ENCODE results near the gene SH2D6.

SH2D6 gene

GRCh38 chr2:85418132-85419008 lies at the start of gene SH2D6:
SH2D6 (plus strand) TSS chr2:85418714; CDS start chr2:85429466, 10,752 bp downstream.
- Histone ChIP-seq H3K4me2 (ENCODE audit: low read depth, low read length, poor library complexity, severe bottlenecking) (peak within 1 kb of the TSS; percentile 77), H4K20me1 (ENCODE audit: low read depth, low read length) (no peaks in the 10 kb centered on the region), H3K27ac (ENCODE audit: low read depth, low read length) (peak within 1 kb of the TSS; percentile 71), H3K36me3 (ENCODE audit: low read length) (no peaks in the 10 kb centered on the region), H2AFZ (ENCODE audit: low read depth, low read length, severe bottlenecking) (peak within 1 kb of the TSS; percentile 93), H3K79me2 (ENCODE audit: insufficient read depth, low read length) (no peaks in the 10 kb centered on the region), H3K27me3 (ENCODE audit: low read length) (no peaks in the 10 kb centered on the region), H3K9me3 (ENCODE audit: insufficient read depth, low read length) (no peaks in the 10 kb centered on the region), H3K4me3 (ENCODE audit: insufficient read depth, low read length, poor library complexity, severe bottlenecking) (peak within 1 kb of the TSS; percentile 63), H3F3A (ENCODE audit: insufficient read depth) (peaks cover 9% of the 10 kb centered on the region; the same call in 1 of the 2 replicates), H3K9me2 (replicated peaks; ENCODE audit: insufficient read depth, low read length) (no peaks in the 10 kb centered on the region), H3K9ac (ENCODE audit: low read length) (peak within 1 kb of the TSS; percentile 76)
- TF ChIP-seq CTCF (IDR thresholded peaks at IDR 0.05; ENCODE audit: insufficient read depth, low read length, poor library complexity, severe bottlenecking) = no peak
- TF ChIP-seq EZH2phosphoT487 (conservative IDR thresholded peaks at IDR 0.05; ENCODE audit: low read length) = no peak

- no peak overlapping the region for H3K27ac ChIP-seq (ENCODE audit: low read depth, low read length)
- H3K27me3 ChIP-seq (ENCODE audit: low read length) = no peaks in the 10 kb centered on the region
- no peaks in the 10 kb centered on the region for H3K36me3 ChIP-seq (ENCODE audit: low read length)
- H3K9ac ChIP-seq (ENCODE audit: low read length) = no peak overlapping the region
- H4K20me1 ChIP-seq (ENCODE audit: low read depth, low read length) = no peaks in the 10 kb centered on the region
- no peak overlapping the region for H3K4me3 ChIP-seq (ENCODE audit: insufficient read depth, low read length, poor library complexity, severe bottlenecking)
- H3K79me2 ChIP-seq (ENCODE audit: insufficient read depth, low read length) = no peaks in the 10 kb centered on the region
- H3K9me2 ChIP-seq (replicated peaks; ENCODE audit: insufficient read depth, low read length) = no peaks in the 10 kb centered on the region
- no peak overlapping the region for H3K4me2 ChIP-seq (ENCODE audit: low read depth, low read length, poor library complexity, severe bottlenecking)
- no peak overlapping the region for H2AFZ ChIP-seq (ENCODE audit: low read depth, low read length, severe bottlenecking)
- H3F3A ChIP-seq (ENCODE audit: insufficient read depth) = no peaks in the 10 kb centered on the region
- TF ChIP-seq EZH2phosphoT487 (conservative IDR thresholded peaks at IDR 0.05; ENCODE audit: low read length) (no peak), CTCF (IDR thresholded peaks at IDR 0.05; ENCODE audit: insufficient read depth, low read length, poor library complexity, severe bottlenecking) (no peak)
- H3K9me3 ChIP-seq (ENCODE audit: insufficient read depth, low read length) = no peaks in the 10 kb centered on the region
Measured at GRCh38 chr2:85368921-85369320, 49.6 kb upstream of the SH2D6 start.

- H2AFZ ChIP-seq (ENCODE audit: low read depth, low read length, severe bottlenecking) = no peak overlapping the region
- no peaks in the 10 kb centered on the region for H3K27me3 ChIP-seq (ENCODE audit: low read length)
- H3K79me2 ChIP-seq (ENCODE audit: insufficient read depth, low read length) = no peaks in the 10 kb centered on the region
- no peaks in the 10 kb centered on the region for H4K20me1 ChIP-seq (ENCODE audit: low read depth, low read length)
- no peaks in the 10 kb centered on the region for H3K36me3 ChIP-seq (ENCODE audit: low read length)
- H3K4me3 ChIP-seq (ENCODE audit: insufficient read depth, low read length, poor library complexity, severe bottlenecking) = no peak overlapping the region
- no peak overlapping the region for H3K4me2 ChIP-seq (ENCODE audit: low read depth, low read length, poor library complexity, severe bottlenecking)
- no peaks in the 10 kb centered on the region for H3K9me3 ChIP-seq (ENCODE audit: insufficient read depth, low read length)
- H3K27ac ChIP-seq (ENCODE audit: low read depth, low read length) = no peak overlapping the region
- H3K9me2 ChIP-seq (replicated peaks; ENCODE audit: insufficient read depth, low read length) = no peaks in the 10 kb centered on the region
- no peaks in the 10 kb centered on the region for H3F3A ChIP-seq (ENCODE audit: insufficient read depth)
- H3K9ac ChIP-seq (ENCODE audit: low read length) = no peak overlapping the region
- TF ChIP-seq EZH2phosphoT487 (conservative IDR thresholded peaks at IDR 0.05; ENCODE audit: low read length) = no peak
- no peak for TF ChIP-seq CTCF (IDR thresholded peaks at IDR 0.05; ENCODE audit: insufficient read depth, low read length, poor library complexity, severe bottlenecking)
Measured at GRCh38 chr2:85369500-85369899, 49.0 kb upstream of the SH2D6 start.

All from SU-DHL-6 (cell line).